ENCODE data around the gene CAMK2N2.

- no peak for TF ChIP-seq CTCF (IDR thresholded peaks at IDR 0.05)
- no peak for TF ChIP-seq POLR2AphosphoS5 (IDR thresholded peaks at IDR 0.05)
- no peak for TF ChIP-seq POLR2A (IDR thresholded peaks at IDR 0.05)
- TF ChIP-seq EP300 (IDR thresholded peaks at IDR 0.05; ENCODE audit: low read depth), result no peak
These were observed 26.5 kb downstream of the CAMK2N2 start for GRCh38 chr3:184234671-184235380.

Measured in transverse colon (tissue), 4 donors.